HEK293 (cell line): ENCODE measurements around the gene APOL4.

Experiments
- CTCF ChIA-PET: fragments of 350-600 bp; formaldehyde crosslinking; extraction: SDS; loops from one replicate; lab custom pipeline; 2021; ENCODE audit warnings: antibody characterized with exemption; lab: Yijun Ruan, JAX
- POLR2A ChIA-PET: fragments of 300-600 bp; formaldehyde crosslinking; extraction: SDS; loops from one replicate; lab custom pipeline; 2020; ENCODE audit warnings: antibody characterized with exemption, inconsistent platforms; lab: Yijun Ruan, JAX
- H3K27ac ChIP-seq: fragments of 200-500 bp; sonication (Bioruptor generic); 2 replicates; pipeline ENCODE4 v1.5.1; 2014; ENCODE audit warnings: low read depth, low read length, control low read depth, inconsistent platforms; ENCODE audit errors: extremely low read depth
- H3K36me3 ChIP-seq, 2 experiments: fragments of 200-500 bp in 1 of 2; sonication (Bioruptor generic) in 1 of 2; 1 replicate in 1 of 2; 2 replicates in 1 of 2; pipeline ENCODE4 v1.5.1; 2014 to 2017; ENCODE audit warnings: inconsistent platforms in 2 of 2, low read length in 2 of 2; ENCODE audit not compliant: control insufficient read depth in 2 of 2, insufficient read depth in 1 of 2
- H3K4me1 ChIP-seq: fragments of 200-500 bp; sonication (Bioruptor generic); 2 replicates; pipeline ENCODE4 v1.5.1; 2014; ENCODE audit warnings: mild to moderate bottlenecking, low read length, inconsistent platforms; ENCODE audit not compliant: control insufficient read depth, insufficient read depth
- H3K4me3 ChIP-seq: 2 replicates; pipeline ENCODE4 v1.5.1; 2011; ENCODE audit warnings: low read depth, mild to moderate bottlenecking, control low read depth, low read length, moderate library complexity
- H3K9me3 ChIP-seq: fragments of 200-500 bp; sonication (Bioruptor generic); 2 replicates; pipeline ENCODE4 v1.5.1; 2014; ENCODE audit warnings: low read depth, low read length, inconsistent platforms; ENCODE audit not compliant: control insufficient read depth, insufficient read depth
- INSM2 ChIP-seq: fragments of 450-650 bp; formaldehyde crosslinking; IDR thresholded peaks from 2 replicates; pipeline ENCODE4 v1.5.1; 2016; ENCODE audit warnings: missing biosample characterization, missing genetic modification characterization
- TCF7L2 ChIP-seq: IDR thresholded peaks from 2 replicates; pipeline ENCODE4 v1.6.1; 2011; ENCODE audit warnings: low read depth, mild to moderate bottlenecking, inconsistent platforms, low read length, moderate library complexity, borderline replicate concordance
- TRIM28 ChIP-seq: IDR thresholded peaks from 2 replicates; pipeline ENCODE4 v1.6.1; 2011; ENCODE audit warnings: low read length, control low read depth, borderline replicate concordance
- TSHZ1 ChIP-seq: fragments of 450-650 bp; formaldehyde crosslinking; IDR thresholded peaks from 2 replicates; pipeline ENCODE4 v1.5.1; 2016; ENCODE audit warnings: missing biosample characterization, missing genetic modification characterization, borderline replicate concordance
- ZNF18 ChIP-seq: fragments of 450-650 bp; formaldehyde crosslinking; IDR thresholded peaks from 2 replicates; pipeline ENCODE4 v1.5.1; 2016; ENCODE audit warnings: missing biosample characterization, missing genetic modification characterization
- ZNF221 ChIP-seq: fragments of 450-650 bp; formaldehyde crosslinking; IDR thresholded peaks from 2 replicates; pipeline ENCODE4 v1.5.1; 2017; ENCODE audit warnings: missing biosample characterization, missing genetic modification characterization, borderline replicate concordance
- ZNF585B ChIP-seq: fragments of 450-650 bp; formaldehyde crosslinking; IDR thresholded peaks from 2 replicates; pipeline ENCODE4 v1.5.1; 2016; ENCODE audit warnings: missing biosample characterization, missing genetic modification characterization
- ZNF654 ChIP-seq: fragments of 450-650 bp; formaldehyde crosslinking; IDR thresholded peaks from 2 replicates; pipeline ENCODE4 v1.5.1; 2016; ENCODE audit warnings: low read depth, missing biosample characterization, missing genetic modification characterization
- ZXDB ChIP-seq: fragments of 450-650 bp; formaldehyde crosslinking; IDR thresholded peaks from 2 replicates; pipeline ENCODE4 v1.5.1; 2016; ENCODE audit warnings: missing biosample characterization, missing genetic modification characterization
- TF ChIP-seq, protein P1 (sequence below): fragments of 450-650 bp; formaldehyde crosslinking; optimal IDR thresholded peaks from 2 replicates; pipeline ENCODE3; 2016; ENCODE audit warnings: missing biosample characterization, mild to moderate bottlenecking, missing genetic modification characterization
- TF ChIP-seq, protein P2 (sequence below): fragments of 450-650 bp; formaldehyde crosslinking; IDR thresholded peaks from 2 replicates; pipeline ENCODE4 v1.5.1; 2016; ENCODE audit warnings: missing biosample characterization, missing genetic modification characterization

The APOL4 gene

GRCh38 chr22:36196254-36197064, 5.2 kb downstream of the APOL4 start (continued):
- TF ChIP-seq ZNF221 (tag by site-specific recombination), result no peak
- no peak for TF ChIP-seq TSHZ1 (tag by site-specific recombination)
- TF ChIP-seq, protein P1, sequence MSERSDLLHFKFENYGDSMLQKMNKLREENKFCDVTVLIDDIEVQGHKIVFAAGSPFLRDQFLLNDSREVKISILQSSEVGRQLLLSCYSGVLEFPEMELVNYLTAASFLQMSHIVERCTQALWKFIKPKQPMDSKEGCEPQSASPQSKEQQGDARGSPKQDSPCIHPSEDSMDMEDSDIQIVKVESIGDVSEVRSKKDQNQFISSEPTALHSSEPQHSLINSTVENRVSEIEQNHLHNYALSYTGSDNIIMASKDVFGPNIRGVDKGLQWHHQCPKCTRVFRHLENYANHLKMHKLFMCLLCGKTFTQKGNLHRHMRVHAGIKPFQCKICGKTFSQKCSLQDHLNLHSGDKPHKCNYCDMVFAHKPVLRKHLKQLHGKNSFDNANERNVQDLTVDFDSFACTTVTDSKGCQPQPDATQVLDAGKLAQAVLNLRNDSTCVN, result no peak
- no peak for TF ChIP-seq TCF7L2
- TF ChIP-seq ZXDB (tag by site-specific recombination), result no peak
- TF ChIP-seq, all 188 proteins: peak for 0

- Histone ChIP-seq H3K4me1 (no peaks in the 10 kb centered on the region), H3K27ac (no peak overlapping the region), H3K9me3 (no peaks in the 10 kb centered on the region), H3K4me3 (no peak overlapping the region), H3K36me3 (no peaks in the 10 kb centered on the region)
- TF ChIP-seq INSM2 (tag by site-specific recombination) (no peak), TRIM28 (0 out of 2 replicates have a peak, but pooled peaks have one; percentile 35), ZNF654 (tag by site-specific recombination) (peak; percentile 87), ZNF585B (tag by site-specific recombination) (no peak)
- TF ChIP-seq, protein P2, sequence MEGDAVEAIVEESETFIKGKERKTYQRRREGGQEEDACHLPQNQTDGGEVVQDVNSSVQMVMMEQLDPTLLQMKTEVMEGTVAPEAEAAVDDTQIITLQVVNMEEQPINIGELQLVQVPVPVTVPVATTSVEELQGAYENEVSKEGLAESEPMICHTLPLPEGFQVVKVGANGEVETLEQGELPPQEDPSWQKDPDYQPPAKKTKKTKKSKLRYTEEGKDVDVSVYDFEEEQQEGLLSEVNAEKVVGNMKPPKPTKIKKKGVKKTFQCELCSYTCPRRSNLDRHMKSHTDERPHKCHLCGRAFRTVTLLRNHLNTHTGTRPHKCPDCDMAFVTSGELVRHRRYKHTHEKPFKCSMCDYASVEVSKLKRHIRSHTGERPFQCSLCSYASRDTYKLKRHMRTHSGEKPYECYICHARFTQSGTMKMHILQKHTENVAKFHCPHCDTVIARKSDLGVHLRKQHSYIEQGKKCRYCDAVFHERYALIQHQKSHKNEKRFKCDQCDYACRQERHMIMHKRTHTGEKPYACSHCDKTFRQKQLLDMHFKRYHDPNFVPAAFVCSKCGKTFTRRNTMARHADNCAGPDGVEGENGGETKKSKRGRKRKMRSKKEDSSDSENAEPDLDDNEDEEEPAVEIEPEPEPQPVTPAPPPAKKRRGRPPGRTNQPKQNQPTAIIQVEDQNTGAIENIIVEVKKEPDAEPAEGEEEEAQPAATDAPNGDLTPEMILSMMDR (tag by site-specific recombination), result peak; percentile 73
- ChIA-PET POLR2A (interaction anchor here (0.6 to 0.8 kb wide), 2 partner anchors 50 to 82 kb away, joined by 3 to 5 read pairs; no protein-coding TSS in a partner anchor), CTCF (interaction anchor here (0.6 to 6.9 kb wide), 23 partner anchors 9 to 533 kb away, joined by 3 to 60 read pairs (median 4); partner anchors contain the start of gene APOL2)
Observed at GRCh38 chr22:36194971-36195370, 6.6 kb downstream of the APOL4 start.

GRCh38 chr22:36194385-36194784, 7.2 kb downstream of the APOL4 start:
- no peak overlapping the region for H3K27ac ChIP-seq
- no peaks in the 10 kb centered on the region for H3K9me3 ChIP-seq
- H3K4me3 ChIP-seq, result no peak overlapping the region
- no peaks in the 10 kb centered on the region for H3K36me3 ChIP-seq
- TF ChIP-seq ZNF18 (tag by site-specific recombination), result no peak
- H3K4me1 ChIP-seq, result no peaks in the 10 kb centered on the region
- ChIA-PET POLR2A (interaction anchor here (0.6 to 0.8 kb wide), 2 partner anchors 50 to 83 kb away, joined by 3 to 5 read pairs; no protein-coding TSS in a partner anchor), CTCF (interaction anchor here (0.6 to 6.9 kb wide), 22 partner anchors 9 to 532 kb away, joined by 3 to 60 read pairs (median 4); partner anchors contain the start of gene APOL2)
